Right atrium auricular region (tissue), 2 donors: ENCODE results near the gene CLASP1. TPM values are rescaled to one million over a fixed set of nuclear protein-coding genes. Genes with fewer than 3 reads are reported as not detected.

Experiments used
- DNase-seq: peaks from one replicate; pipeline ENCODE4 v3.0.0-alpha.2; 2019; ENCODE audit warnings: low spot score
- H3K27ac ChIP-seq, 2 donors: fragments of 200-600 bp; sonication (generic); 1 replicate in 1 of 2; 2 replicates in 1 of 2; pipeline ENCODE4 v1.5.1; 2016 to 2019
- H3K27me3 ChIP-seq, 2 donors: fragments of 200-600 bp; sonication (generic); one replicate each; pipeline versions ENCODE4 v1.5.1 to v1.6.0; 2017 to 2019
- H3K36me3 ChIP-seq: fragments of 200-600 bp; sonication (generic); one replicate; pipeline ENCODE4 v1.5.1; 2016
- H3K4me1 ChIP-seq, 2 donors: fragments of 200-600 bp; sonication (generic); one replicate each; pipeline versions ENCODE4 v1.5.1 to v1.6.0; 2017 to 2019
- H3K4me3 ChIP-seq, 2 donors: fragments of 200-600 bp; sonication (generic); 1 replicate in 1 of 2; 2 replicates in 1 of 2; pipeline ENCODE4 v1.5.1; 2017 to 2019; ENCODE audit warnings: mild to moderate bottlenecking in 1 of 2, moderate library complexity in 1 of 2
- H3K9me3 ChIP-seq, 2 donors: fragments of 200-600 bp; sonication (generic); one replicate each; pipeline ENCODE4 v1.5.1; 2019
- total RNA-seq, 2 donors: library from RNA; depleted of rRNA; stranded (reverse); fragments of >200 nt; gene quantifications; one replicate each; pipeline ENCODE4 v1.1.0, GENCODE V29; 2016
- TF ChIP-seq, protein P1 (sequence below), 2 donors: fragments of 200-600 bp; sonication (generic); IDR thresholded peaks; one replicate each; pipeline ENCODE4 v1.5.1; 2019; ENCODE audit warnings: antibody characterized with exemption in 2 of 2

Gene CLASP1
- total RNA-seq, 2 donors from 2014 or later = 42.4 to 47.8 TPM

DNA sequence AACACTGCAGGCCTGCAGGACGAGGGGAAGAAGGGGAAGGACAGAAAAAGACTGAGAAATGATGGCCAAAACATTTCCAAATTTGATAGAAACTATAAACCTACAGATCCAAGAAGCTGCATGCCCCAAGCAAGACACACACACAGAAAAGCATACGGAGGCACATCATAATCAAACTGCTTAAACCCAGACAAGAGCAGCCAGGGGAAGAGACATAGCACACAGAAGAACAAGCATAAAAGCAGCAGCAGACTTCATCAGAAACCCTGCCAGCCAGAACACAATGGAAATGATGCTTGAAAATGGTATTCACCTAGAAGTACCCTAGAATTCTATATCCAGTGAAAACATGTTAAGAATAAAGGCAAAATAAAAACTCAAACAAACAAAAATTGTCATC lies 175.8 kb downstream of the CLASP1 start:
- DNase-seq = no peak
- Histone ChIP-seq H3K36me3 (peaks cover 19% of the 10 kb centered on the region), H3K4me3 (no peak overlapping the region), H3K27ac (no peak overlapping the region), H3K27me3 (no peaks in the 10 kb centered on the region), H3K9me3 (no peaks in the 10 kb centered on the region), H3K4me1 (peaks cover 0 to 31% of the 10 kb centered on the region in 2 donors)
- TF ChIP-seq, protein P1, sequence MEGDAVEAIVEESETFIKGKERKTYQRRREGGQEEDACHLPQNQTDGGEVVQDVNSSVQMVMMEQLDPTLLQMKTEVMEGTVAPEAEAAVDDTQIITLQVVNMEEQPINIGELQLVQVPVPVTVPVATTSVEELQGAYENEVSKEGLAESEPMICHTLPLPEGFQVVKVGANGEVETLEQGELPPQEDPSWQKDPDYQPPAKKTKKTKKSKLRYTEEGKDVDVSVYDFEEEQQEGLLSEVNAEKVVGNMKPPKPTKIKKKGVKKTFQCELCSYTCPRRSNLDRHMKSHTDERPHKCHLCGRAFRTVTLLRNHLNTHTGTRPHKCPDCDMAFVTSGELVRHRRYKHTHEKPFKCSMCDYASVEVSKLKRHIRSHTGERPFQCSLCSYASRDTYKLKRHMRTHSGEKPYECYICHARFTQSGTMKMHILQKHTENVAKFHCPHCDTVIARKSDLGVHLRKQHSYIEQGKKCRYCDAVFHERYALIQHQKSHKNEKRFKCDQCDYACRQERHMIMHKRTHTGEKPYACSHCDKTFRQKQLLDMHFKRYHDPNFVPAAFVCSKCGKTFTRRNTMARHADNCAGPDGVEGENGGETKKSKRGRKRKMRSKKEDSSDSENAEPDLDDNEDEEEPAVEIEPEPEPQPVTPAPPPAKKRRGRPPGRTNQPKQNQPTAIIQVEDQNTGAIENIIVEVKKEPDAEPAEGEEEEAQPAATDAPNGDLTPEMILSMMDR (IDR thresholded peaks at IDR 0.05) = no peak

DNA sequence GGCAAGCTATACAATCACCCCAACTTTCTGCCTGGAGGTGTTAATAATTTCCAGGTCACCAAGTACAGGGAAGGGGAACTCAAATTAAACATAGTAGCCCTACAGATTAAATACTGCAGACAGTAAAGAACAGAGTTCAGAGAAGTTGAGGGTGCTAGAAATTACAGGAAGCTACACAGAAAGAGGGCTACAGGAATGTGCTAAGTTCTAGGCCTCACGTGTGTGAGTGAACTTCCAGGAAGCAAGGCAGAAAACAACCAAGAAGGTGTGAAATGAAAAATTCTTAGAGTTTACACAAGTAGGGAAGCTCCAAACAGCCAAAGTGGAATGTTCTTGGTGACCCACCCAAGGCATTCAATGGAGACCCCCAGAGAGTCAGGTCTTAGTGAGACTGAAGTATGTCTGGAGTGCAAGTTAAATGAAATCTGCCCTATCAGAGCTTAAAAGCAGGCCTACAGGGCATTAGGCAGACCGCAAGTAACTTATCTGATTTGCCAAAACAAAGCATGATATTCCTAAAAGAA lies 176.7 kb downstream of the CLASP1 start:
- TF ChIP-seq, protein P1 (IDR thresholded peaks at IDR 0.05) = no peak
- DNase-seq = no peak
- Histone ChIP-seq H3K27ac (no peak overlapping the region), H3K36me3 (peaks cover 28% of the 10 kb centered on the region), H3K4me3 (no peak overlapping the region), H3K9me3 (no peaks in the 10 kb centered on the region), H3K27me3 (no peaks in the 10 kb centered on the region), H3K4me1 (peaks cover 0 to 28% of the 10 kb centered on the region in 2 donors)

DNA sequence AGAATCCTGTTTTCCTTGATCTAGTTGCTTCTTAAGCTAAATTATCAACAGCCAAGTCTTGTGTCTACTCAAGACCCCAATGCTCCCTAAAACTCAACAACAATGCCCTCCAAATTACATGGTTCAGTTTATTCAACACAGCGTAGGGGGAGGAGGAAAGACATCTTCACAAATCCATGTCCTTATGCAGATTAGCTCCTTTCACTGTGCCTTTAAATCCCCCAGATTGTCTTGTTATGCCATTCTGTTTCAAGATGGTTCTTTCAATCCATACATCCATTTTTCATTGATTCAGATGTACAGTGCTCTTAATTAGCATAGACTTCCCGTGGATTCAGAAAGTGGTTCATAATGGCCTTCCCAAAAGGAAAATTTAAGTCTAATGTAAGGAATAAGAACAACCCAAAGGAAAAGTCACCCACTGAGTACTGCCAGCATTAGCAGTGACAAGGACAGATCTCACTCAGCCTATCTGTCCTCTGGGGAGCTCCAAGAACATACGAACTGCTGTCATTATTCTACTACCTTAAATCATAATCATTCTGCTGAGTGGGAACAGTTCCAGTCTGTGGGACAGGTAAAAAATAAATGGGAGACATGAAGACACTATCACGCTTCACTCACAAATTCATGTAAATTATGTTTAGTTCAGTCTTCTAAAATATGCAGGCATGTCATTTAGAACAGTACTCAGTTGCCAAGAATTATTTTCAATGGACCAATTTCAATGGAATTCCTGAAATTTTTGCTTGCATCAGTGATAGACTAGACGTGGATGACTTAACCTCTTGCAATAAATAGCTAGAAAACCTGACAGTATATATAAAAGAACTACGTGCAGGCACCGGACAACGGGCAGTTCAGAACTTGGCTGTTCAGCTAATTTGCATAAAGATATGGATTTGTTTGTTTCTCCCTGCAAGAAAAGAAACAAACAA lies 177.5 kb downstream of the CLASP1 start:
- Histone ChIP-seq H3K27me3 (no peaks in the 10 kb centered on the region), H3K27ac (no peak overlapping the region), H3K9me3 (no peaks in the 10 kb centered on the region), H3K4me3 (no peak overlapping the region), H3K4me1 (peaks cover 0 to 21% of the 10 kb centered on the region in 2 donors), H3K36me3 (peaks cover 36% of the 10 kb centered on the region)
- TF ChIP-seq, protein P1 (IDR thresholded peaks at IDR 0.05) = no peak
- DNase-seq = no peak

DNA sequence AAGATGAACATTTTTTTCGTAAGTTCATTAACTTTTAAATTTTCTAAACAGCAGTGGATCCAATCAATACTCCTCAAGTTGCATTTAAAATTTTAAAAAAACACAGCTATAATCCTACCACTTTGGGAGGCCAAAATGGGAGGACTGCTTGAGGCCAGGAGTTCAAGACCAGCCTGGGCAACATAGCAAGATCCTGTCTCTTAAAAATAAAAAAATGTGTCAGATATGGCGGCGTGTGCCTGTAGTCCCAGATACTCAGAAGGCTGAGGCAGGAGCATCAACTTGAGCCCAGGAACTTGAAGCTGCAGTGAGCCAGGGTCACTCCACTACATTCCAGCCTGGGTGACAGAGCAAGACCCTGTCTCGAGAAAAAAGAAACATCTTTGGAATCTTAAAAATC lies 178.3 kb downstream of the CLASP1 start:
- no peaks in the 10 kb centered on the region for H3K27me3 ChIP-seq
- no peak overlapping the region for H3K27ac ChIP-seq
- H3K4me1 ChIP-seq = peaks cover 0 to 12% of the 10 kb centered on the region in 2 donors
- no peak for DNase-seq
- H3K36me3 ChIP-seq = peaks cover 43% of the 10 kb centered on the region
- H3K4me3 ChIP-seq = no peak overlapping the region
- no peaks in the 10 kb centered on the region for H3K9me3 ChIP-seq
- TF ChIP-seq, protein P1 (IDR thresholded peaks at IDR 0.05) = no peak

GRCh38 chr2:121469356-121469755 lies 179.9 kb downstream of the CLASP1 start:
- H3K27me3 ChIP-seq = no peaks in the 10 kb centered on the region
- DNase-seq = no peak
- H3K27ac ChIP-seq = no peak overlapping the region
- no peak overlapping the region for H3K4me3 ChIP-seq
- no peaks in the 10 kb centered on the region for H3K9me3 ChIP-seq
- H3K4me1 ChIP-seq = peaks cover 0 to 4% of the 10 kb centered on the region in 2 donors
- H3K36me3 ChIP-seq = peaks cover 43% of the 10 kb centered on the region
- TF ChIP-seq, protein P1 (IDR thresholded peaks at IDR 0.05) = no peak
